Activated T-cell treated with anti-CD3 and anti-CD28 coated beads, Interleukin-2, amount 50 U/mL, for 4 hours (primary cell): ENCODE data around the gene CSF1. TPM values are rescaled to one million over a fixed set of nuclear protein-coding genes. Genes with fewer than 3 reads are reported as not detected.
"Not testable (repeated sequence)": the region's sequence is repeated elsewhere in the genome, so short reads cannot be mapped to it uniquely, and the experiment has no call there.

ENCODE experiments used
- ATAC-seq, 2 donors: fragments of 200-7000 bp; cut with Tn5 transposase; one replicate each; pipeline ENCODE4 v1.10.0; 2021
- DNase-seq: peaks from one replicate; pipeline ENCODE4 v3.0.0-alpha.2; 2020
- H3K27me3 Mint-ChIP-seq: one replicate; pipeline ENCODE4 v1.8.0; 2021; ENCODE audit warnings: low read depth, mixed read lengths
- H3K36me3 Mint-ChIP-seq: one replicate; pipeline ENCODE4 v1.8.0; 2022; ENCODE audit warnings: mixed read lengths; ENCODE audit not compliant: insufficient read depth
- H3K4me1 Mint-ChIP-seq: one replicate; pipeline ENCODE4 v1.8.0; 2021; ENCODE audit warnings: low read depth, mixed read lengths
- H3K4me3 Mint-ChIP-seq: one replicate; pipeline ENCODE4 v1.8.0; 2021; ENCODE audit warnings: mild to moderate bottlenecking, moderate library complexity, mixed read lengths
- H3K9me3 Mint-ChIP-seq: one replicate; pipeline ENCODE4 v1.8.0; 2021; ENCODE audit warnings: mixed read lengths
- total RNA-seq, 3 donors: library from RNA; stranded (reverse); gene quantifications; one replicate each; pipeline ENCODE4 v1.2.1, GENCODE V29; 2021

The CSF1 gene
- total RNA-seq, 3 donors from 2014 or later = 76.2 to 81.9 (median 77.8) TPM

DNA sequence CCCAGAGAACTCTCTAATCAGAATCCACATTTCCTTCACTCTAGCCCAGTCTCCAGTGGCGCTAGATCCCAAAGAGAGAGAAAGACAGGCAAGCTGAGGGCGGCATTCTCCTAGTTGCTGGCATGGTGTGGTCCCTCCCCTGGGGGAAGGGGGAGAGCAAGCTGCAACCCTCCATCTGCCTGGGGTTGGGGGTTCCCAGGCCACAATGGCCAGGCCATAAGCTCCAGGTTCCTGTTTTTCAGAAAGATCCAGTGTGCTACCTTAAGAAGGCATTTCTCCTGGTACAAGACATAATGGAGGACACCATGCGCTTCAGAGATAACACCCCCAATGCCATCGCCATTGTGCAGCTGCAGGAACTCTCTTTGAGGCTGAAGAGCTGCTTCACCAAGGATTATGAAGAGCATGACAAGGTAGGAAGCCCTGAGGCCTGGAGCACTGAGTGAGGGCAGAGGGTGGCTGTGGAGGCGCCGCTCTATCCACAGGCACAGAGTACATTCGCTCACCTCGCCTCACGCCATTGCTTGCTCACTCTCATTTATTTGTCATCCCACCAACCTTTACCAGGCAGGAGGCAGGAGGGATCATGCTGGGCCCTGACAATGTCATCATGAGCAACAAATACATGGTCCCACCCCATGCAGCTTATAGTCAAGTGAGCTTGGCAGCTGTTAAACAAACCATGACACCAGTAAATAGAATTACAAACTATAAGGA is 6.6 kb downstream of the CSF1 start:
- H3K4me3 Mint-ChIP-seq = no peak overlapping the region
- DNase-seq (no peak), ATAC-seq (no peak)
- peaks cover 56% of the 10 kb centered on the region for H3K36me3 Mint-ChIP-seq
- no peaks in the 10 kb centered on the region for H3K27me3 Mint-ChIP-seq
- peaks cover 25% of the 10 kb centered on the region for H3K4me1 Mint-ChIP-seq
- H3K9me3 Mint-ChIP-seq = no peaks in the 10 kb centered on the region

DNA sequence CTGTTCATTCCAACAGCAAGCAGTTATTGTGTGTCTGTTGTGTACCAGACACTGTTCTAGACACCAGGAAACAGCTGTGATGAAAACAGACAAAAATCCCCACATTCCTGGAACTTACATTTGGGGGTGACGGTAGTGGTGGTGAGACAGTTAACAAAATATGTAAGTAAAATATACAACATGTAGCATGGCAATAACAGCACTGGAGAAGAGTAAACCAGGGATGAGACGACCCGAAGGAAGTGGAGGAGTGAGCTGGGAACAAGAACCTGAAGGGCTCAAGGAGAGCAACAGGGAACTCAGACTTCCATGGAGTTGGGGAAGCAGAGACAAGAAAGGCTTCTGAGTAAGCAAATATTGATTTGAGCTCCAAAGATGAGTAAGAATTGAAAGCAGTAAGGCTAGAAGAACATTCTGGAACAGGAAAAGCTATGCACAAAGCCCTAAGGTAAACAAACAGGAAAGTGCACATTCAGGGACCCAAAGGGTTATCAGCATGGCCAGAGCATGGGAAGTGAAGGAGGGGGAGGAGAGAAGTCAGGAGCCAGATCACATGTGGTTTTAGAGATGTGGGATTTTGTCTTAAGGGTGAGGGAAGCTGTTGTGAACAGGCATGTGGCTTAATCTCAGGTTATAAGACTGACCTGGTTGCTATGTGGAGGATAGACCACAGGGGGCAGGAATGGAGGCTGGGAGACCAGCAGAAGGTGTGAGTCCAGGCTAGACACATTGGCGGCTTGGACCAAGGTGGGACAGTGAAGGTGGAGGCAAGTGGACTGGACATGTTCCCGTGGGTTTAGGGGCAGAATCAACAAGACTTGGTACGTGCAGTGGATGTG is 7.3 kb downstream of the CSF1 start:
- no peak for ATAC-seq
- Mint-ChIP-seq H3K27me3 (no peaks in the 10 kb centered on the region), H3K36me3 (peaks cover 60% of the 10 kb centered on the region), H3K4me1 (peaks cover 17% of the 10 kb centered on the region), H3K9me3 (no peaks in the 10 kb centered on the region), H3K4me3 (no peak overlapping the region)
- no peak for DNase-seq

DNA sequence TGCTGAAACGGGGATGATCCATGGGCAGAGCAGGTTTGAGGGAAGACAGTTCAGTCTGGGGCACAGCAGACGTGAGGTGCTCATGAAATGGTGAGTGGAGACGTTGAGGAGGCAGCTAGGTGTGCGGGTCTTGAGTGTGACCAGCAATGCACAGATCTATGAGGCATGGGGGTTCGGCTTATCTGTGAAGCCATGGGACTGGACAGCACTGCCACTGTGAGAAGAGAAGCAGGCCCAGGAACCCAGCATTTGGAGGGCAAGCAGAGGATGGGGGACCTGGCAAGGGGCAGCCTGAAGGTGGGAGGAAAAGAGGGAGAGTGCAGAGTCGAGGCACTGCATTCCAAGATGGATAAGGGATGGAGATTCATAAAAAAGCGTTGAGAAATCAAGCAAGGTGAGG is 8.0 kb downstream of the CSF1 start:
- no peaks in the 10 kb centered on the region for H3K27me3 Mint-ChIP-seq
- DNase-seq (no peak), ATAC-seq (no peak)
- H3K4me3 Mint-ChIP-seq = no peak overlapping the region
- peaks cover 10% of the 10 kb centered on the region for H3K4me1 Mint-ChIP-seq
- peaks cover 61% of the 10 kb centered on the region for H3K36me3 Mint-ChIP-seq
- no peaks in the 10 kb centered on the region for H3K9me3 Mint-ChIP-seq

DNA sequence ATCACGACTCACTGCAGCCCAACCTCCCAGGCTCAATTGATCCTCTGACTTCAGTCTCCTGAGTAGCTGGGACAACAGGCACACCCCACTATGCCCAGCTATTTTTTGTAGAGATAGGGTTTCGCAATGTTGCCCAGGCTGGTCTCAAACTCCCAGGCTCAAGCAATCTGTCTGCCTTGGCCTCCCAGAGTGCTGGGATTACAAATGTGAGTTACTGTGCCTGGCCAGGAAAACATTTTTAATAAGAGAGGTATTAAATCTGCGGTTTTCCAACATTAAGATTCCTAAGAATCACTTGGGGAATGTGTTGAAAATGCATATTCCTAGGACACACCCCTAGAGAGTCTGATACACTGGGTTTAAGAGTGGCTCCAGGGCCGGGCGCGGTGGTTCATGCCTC is 8.7 kb downstream of the CSF1 start:
- H3K27me3 Mint-ChIP-seq = no peaks in the 10 kb centered on the region
- H3K4me1 Mint-ChIP-seq = peaks cover 4% of the 10 kb centered on the region
- peaks cover 59% of the 10 kb centered on the region for H3K36me3 Mint-ChIP-seq
- no peak for ATAC-seq
- no peaks in the 10 kb centered on the region for H3K9me3 Mint-ChIP-seq
- no peak overlapping the region for H3K4me3 Mint-ChIP-seq
- DNase-seq = no peak

DNA sequence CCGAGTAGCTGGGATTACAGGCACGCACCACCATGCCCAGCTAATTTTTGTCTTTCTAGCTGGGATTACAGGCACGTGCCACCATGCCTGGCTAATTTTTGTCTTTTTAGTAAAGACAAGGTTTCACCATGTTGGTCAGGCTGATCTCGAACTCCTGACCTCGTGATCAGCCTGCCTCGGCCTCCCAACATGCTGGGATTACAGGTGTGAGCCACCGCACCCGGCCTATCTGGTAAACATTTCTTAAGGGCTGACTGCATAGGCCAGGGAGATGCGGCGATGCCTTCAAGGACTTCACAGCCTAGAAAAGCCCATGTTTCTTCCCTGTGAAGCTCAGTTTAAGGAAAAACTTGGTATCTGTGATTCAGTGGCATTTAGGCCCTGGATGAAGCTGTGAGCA is 9.7 kb downstream of the CSF1 start:
- DNase-seq, H3K4me1 Mint-ChIP-seq, ATAC-seq, H3K9me3 Mint-ChIP-seq, H3K27me3 Mint-ChIP-seq, H3K4me3 Mint-ChIP-seq: not testable (repeated sequence)
- H3K36me3 Mint-ChIP-seq = peaks cover 62% of the 10 kb centered on the region

DNA sequence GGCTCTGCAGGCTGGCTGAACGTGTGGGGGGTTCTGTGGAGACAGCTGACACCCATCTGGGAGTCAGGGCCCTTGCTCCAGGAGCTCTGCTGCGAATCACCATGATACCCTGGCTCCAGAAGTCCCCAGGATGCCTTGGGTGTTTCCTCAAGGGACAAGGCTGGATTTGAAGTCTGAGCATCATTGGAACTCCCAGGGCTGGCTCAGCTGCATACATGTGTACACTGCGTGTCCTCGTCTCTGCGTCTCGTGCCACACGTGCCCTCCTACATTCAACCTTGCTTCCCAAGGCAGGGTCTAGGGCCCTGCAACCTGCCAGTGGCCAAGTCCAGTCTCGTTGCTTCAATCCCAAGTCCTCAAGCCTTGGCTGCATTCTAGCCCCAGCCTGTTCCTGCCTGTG is 11.7 kb downstream of the CSF1 start:
- Mint-ChIP-seq H3K36me3 (peaks cover 64% of the 10 kb centered on the region), H3K4me1 (no peaks in the 10 kb centered on the region), H3K27me3 (no peaks in the 10 kb centered on the region), H3K9me3 (no peaks in the 10 kb centered on the region), H3K4me3 (no peak overlapping the region)
- ATAC-seq (no peak), DNase-seq (no peak)

DNA sequence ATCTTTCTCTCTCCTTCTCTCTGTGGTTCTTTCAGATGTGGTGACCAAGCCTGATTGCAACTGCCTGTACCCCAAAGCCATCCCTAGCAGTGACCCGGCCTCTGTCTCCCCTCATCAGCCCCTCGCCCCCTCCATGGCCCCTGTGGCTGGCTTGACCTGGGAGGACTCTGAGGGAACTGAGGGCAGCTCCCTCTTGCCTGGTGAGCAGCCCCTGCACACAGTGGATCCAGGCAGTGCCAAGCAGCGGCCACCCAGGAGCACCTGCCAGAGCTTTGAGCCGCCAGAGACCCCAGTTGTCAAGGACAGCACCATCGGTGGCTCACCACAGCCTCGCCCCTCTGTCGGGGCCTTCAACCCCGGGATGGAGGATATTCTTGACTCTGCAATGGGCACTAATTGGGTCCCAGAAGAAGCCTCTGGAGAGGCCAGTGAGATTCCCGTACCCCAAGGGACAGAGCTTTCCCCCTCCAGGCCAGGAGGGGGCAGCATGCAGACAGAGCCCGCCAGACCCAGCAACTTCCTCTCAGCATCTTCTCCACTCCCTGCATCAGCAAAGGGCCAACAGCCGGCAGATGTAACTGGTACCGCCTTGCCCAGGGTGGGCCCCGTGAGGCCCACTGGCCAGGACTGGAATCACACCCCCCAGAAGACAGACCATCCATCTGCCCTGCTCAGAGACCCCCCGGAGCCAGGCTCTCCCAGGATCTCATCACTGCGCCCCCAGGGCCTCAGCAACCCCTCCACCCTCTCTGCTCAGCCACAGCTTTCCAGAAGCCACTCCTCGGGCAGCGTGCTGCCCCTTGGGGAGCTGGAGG is 12.7 kb downstream of the CSF1 start:
- H3K4me1 Mint-ChIP-seq = no peaks in the 10 kb centered on the region
- DNase-seq = no peak
- no peak overlapping the region for H3K4me3 Mint-ChIP-seq
- H3K36me3 Mint-ChIP-seq = peaks cover 53% of the 10 kb centered on the region
- ATAC-seq = peak in 1 of 2 donors; percentile 51
- H3K27me3 Mint-ChIP-seq = no peaks in the 10 kb centered on the region
- no peaks in the 10 kb centered on the region for H3K9me3 Mint-ChIP-seq

DNA sequence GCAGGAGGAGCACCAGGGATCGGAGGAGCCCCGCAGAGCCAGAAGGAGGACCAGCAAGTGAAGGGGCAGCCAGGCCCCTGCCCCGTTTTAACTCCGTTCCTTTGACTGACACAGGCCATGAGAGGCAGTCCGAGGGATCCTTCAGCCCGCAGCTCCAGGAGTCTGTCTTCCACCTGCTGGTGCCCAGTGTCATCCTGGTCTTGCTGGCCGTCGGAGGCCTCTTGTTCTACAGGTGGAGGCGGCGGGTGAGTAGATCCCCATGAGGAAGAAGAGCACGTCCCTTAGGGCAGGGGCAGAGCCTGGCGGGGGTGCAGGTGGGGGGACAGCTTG is 13.3 kb downstream of the CSF1 start:
- Mint-ChIP-seq H3K27me3 (no peaks in the 10 kb centered on the region), H3K4me3 (no peak overlapping the region), H3K9me3 (no peaks in the 10 kb centered on the region), H3K36me3 (peaks cover 50% of the 10 kb centered on the region), H3K4me1 (no peaks in the 10 kb centered on the region)
- no peak for ATAC-seq
- DNase-seq = no peak

DNA sequence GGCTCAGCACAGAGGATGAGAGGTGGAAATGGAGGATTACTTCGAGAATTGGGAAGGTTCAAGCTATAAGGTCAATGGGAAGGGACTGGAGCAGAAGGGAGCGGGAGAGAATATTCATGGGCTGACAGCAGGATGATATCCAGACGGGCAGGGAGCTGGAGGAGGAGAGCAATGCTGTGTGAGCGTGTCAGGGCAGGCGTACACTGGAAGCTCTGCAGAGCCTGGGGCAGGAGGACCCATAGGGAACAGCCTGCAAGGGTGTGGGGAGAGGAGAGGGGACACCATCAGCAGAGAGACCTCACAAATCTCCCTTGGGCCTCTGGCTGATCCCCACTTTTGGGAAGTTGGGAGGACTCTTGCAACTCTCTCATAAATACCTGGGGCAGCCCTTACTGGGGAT is 13.7 kb downstream of the CSF1 start:
- no peak for ATAC-seq
- H3K36me3 Mint-ChIP-seq = peaks cover 48% of the 10 kb centered on the region
- no peaks in the 10 kb centered on the region for H3K4me1 Mint-ChIP-seq
- no peak overlapping the region for H3K4me3 Mint-ChIP-seq
- H3K27me3 Mint-ChIP-seq = no peaks in the 10 kb centered on the region
- H3K9me3 Mint-ChIP-seq = no peaks in the 10 kb centered on the region
- no peak for DNase-seq

DNA sequence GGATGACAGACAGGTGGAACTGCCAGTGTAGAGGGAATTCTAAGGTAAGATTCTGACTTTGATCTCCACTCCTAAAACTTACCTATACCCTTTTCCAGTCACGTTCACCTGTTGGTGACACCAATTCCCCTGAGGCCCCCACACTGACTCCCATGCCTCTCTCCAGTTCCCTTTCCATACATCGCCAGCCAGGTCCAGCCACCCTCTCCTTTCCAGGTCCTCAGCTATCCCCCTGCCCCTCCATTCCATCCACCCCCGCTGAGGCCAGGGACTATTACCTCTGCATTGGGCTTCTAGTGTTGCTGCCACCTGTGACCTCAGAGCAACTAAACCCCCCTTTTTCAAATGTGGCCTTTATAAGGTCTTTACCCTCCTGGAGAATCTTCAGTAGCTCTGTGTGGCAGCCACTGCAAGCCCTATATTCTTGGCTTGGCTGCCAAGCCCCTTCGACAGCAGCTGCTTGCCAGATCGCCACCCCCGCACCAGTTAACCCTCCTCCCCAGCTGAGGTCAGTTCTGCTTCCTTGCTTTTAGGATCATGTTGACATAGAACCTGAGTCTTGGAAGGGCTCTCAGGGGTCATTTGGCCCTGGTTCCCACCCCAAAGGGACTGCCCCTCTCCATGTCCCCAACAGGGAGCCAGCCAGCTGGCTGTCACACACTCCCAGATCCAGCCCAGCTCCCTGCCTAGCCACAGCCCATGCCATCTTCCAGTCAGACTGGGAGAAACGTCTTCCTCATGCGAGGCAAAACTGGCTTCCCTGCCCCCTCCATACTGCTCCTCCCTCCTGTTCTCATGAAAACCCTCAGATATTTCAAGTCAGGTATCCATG is 14.7 kb downstream of the CSF1 start:
- Mint-ChIP-seq H3K36me3 (peaks cover 51% of the 10 kb centered on the region), H3K9me3 (no peaks in the 10 kb centered on the region), H3K27me3 (no peaks in the 10 kb centered on the region), H3K4me3 (no peak overlapping the region), H3K4me1 (no peaks in the 10 kb centered on the region)
- DNase-seq (no peak), ATAC-seq (no peak)

DNA sequence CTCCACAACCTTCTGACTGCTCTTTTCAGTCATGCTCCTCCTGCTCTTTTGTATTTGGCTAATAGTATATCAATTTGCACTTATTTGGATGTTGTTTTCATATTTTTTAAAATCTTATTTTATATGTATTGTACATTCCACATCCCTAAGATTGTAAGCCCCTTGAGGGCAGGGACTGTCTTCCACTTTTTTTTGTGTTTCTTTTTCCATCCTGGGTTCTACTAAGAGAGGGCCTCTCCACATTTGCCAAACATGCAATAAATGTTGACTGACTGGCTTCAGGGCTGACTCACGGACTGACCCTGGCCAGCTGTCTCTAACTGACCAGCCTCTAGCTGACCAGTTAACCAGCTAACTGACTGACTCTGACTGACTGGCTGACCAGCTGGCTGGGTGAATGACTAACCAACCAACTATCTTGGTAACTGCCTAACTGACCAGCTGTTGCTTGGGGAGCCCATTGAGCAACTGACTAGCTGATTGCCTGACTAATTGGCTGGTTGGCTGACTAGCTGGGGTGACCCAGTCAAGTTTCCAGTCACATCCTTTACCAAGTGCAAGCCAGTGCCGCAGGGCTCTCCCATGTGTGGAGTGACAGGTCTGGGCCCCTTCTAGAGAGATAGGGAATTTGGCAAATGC is 16.1 kb downstream of the CSF1 start:
- Mint-ChIP-seq H3K36me3 (peaks cover 42% of the 10 kb centered on the region), H3K4me1 (no peaks in the 10 kb centered on the region)

DNA sequence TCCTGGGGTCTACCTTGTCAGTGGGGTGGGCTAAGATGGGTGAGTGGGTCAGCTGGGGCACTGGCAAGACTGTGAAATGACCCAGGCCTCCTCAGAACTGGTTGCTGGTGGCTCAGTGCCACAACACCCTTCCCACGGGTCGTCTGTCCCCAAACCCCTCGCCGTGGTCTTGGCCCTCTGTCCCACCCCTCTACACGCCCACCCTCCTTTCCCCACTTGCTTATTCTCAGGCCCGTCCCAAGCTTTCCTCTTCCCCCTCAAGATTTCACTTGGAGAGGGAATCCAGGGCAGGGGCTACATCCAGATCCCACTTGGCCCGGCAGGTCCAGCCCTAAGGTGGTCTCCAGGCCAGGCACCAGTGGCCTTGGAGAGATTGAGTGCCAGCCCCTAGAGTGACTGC is 16.7 kb downstream of the CSF1 start:
- ATAC-seq (no peak), DNase-seq (no peak)
- H3K27me3 Mint-ChIP-seq = no peaks in the 10 kb centered on the region
- peaks cover 39% of the 10 kb centered on the region for H3K36me3 Mint-ChIP-seq
- H3K4me1 Mint-ChIP-seq = no peaks in the 10 kb centered on the region
- H3K4me3 Mint-ChIP-seq = no peak overlapping the region
- no peaks in the 10 kb centered on the region for H3K9me3 Mint-ChIP-seq

More for the DNA sequence above, 16.1 kb downstream of the CSF1 start:
- no peaks in the 10 kb centered on the region for H3K9me3 Mint-ChIP-seq
- DNase-seq = no peak
- no peak overlapping the region for H3K4me3 Mint-ChIP-seq
- no peaks in the 10 kb centered on the region for H3K27me3 Mint-ChIP-seq
- ATAC-seq = no peak

DNA sequence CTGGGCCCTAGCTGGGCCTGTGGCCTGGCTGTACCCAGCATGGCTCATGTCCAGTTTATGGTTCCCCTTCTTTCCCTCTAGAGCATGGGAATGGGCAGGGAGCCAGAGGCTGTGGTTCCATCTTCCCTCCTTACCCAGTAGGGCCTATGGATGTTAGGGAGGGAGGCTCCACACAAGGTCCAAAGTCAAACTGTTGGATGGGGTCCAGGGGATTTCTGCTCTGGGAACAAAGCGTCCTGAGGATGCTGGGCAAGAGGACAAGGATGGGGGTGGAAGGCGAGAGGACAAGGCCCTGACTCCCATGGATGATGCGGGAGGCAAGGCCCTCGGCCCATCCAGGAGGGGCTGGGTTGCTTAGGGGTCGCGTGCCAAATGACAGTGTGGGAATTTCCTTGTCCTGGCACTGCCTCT is 17.3 kb downstream of the CSF1 start:
- ATAC-seq = no peak
- Mint-ChIP-seq H3K4me1 (no peaks in the 10 kb centered on the region), H3K9me3 (no peaks in the 10 kb centered on the region), H3K27me3 (no peaks in the 10 kb centered on the region), H3K36me3 (peaks cover 34% of the 10 kb centered on the region), H3K4me3 (no peak overlapping the region)
- no peak for DNase-seq
